Breast epithelium (tissue), 3 donors: ENCODE data around the gene C2CD2L.

ENCODE experiments used
- POLR2A ChIP-seq: fragments of 450-650 bp; IDR thresholded peaks from one replicate; pipeline ENCODE4 v1.6.1; 2016; ENCODE audit warnings: antibody characterized with exemption, mild to moderate bottlenecking, moderate library complexity
- POLR2AphosphoS5 ChIP-seq, 3 donors: sonication (generic); formaldehyde crosslinking; IDR thresholded peaks; one replicate each; pipeline ENCODE4 v1.6.1; 2017; ENCODE audit warnings: antibody characterized with exemption in 3 of 3
- TF ChIP-seq, protein P1 (sequence below), 3 donors: fragments of 450-650 bp; IDR thresholded peaks; one replicate each; pipeline ENCODE4 v1.5.1; 2016 to 2017; ENCODE audit warnings: antibody characterized with exemption in 3 of 3, mild to moderate bottlenecking in 3 of 3, moderate library complexity in 3 of 3

DNA sequence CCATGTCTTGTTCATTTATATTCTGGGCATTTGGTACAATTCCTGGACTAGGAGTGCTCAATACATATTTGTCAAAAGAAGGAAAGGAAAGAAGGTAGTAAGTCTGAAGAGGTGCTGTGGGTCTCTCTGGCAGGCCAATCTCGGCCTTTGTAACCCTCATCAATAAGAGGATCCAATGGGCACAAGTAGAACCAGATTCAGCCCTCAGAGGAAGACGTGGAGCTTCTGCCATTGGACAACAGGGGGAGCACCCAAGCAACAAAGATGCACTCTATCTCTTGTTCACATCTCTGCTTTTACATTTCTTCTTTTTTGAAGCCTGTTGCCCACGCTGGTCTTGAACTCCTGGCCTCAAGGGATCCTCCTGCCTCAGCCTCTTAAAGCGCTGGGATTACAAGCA, 41.8 kb upstream of the C2CD2L start:
- TF ChIP-seq, protein P1, sequence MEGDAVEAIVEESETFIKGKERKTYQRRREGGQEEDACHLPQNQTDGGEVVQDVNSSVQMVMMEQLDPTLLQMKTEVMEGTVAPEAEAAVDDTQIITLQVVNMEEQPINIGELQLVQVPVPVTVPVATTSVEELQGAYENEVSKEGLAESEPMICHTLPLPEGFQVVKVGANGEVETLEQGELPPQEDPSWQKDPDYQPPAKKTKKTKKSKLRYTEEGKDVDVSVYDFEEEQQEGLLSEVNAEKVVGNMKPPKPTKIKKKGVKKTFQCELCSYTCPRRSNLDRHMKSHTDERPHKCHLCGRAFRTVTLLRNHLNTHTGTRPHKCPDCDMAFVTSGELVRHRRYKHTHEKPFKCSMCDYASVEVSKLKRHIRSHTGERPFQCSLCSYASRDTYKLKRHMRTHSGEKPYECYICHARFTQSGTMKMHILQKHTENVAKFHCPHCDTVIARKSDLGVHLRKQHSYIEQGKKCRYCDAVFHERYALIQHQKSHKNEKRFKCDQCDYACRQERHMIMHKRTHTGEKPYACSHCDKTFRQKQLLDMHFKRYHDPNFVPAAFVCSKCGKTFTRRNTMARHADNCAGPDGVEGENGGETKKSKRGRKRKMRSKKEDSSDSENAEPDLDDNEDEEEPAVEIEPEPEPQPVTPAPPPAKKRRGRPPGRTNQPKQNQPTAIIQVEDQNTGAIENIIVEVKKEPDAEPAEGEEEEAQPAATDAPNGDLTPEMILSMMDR (IDR thresholded peaks at IDR 0.05): no peak
- TF ChIP-seq POLR2AphosphoS5 (IDR thresholded peaks at IDR 0.05) (no peak), POLR2A (no peak)
